ENCODE data around the gene PRDX3. TPM values are rescaled to one million over a fixed set of nuclear protein-coding genes. Genes with fewer than 3 reads are reported as not detected.

PRDX3 gene
- polyA plus RNA-seq, 1 donor (not counting 4 experiments of a cell fraction or from before 2014, with no cell fraction given), result 304 TPM

DNA sequence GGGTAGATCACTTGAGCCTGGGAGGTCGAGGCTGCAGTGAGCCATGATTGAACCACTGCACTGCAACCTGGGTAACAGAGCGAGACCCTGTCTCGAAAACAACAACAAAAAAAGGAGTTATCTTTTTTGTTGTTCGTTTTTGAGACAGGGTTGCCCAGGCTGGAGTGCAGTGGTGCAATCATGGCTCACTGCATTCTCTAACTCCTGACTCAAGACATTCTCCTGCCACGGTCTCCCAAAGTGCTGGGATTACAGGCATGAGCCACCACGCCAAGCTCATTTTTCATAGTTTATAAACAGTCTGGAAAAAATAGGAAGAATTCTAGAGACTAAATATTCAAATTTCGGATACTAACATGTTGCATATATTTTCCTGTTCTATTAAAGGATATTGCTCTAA lies 42.5 kb downstream of the PRDX3 start:
- no peak overlapping the region for H3K9ac ChIP-seq (ENCODE audit: control insufficient read depth, extremely low read depth, insufficient read depth, low read length)
- H3K4me1 ChIP-seq (ENCODE audit: control insufficient read depth, extremely low read depth, insufficient read depth, low read length), result no peaks in the 10 kb centered on the region
- DNase-seq (ENCODE audit: low read depth, low spot score) (no peak), FAIRE-seq (no peak)
- no peaks in the 10 kb centered on the region for H3K9me1 ChIP-seq (ENCODE audit: control insufficient read depth, extremely low read depth, insufficient read depth, low read length)
- H3K79me2 ChIP-seq (ENCODE audit: control insufficient read depth, insufficient read depth, low read length), result no peaks in the 10 kb centered on the region
- no peak overlapping the region for H3K4me2 ChIP-seq (ENCODE audit: control insufficient read depth, extremely low read depth, insufficient read depth, low read depth, low read length)
- dilution Hi-C loops (cut with MboI; ENCODE audit: extremely low pct_ligation_motif_present, low sequenced_read_pairs), result no loop called here
- H3K4me3 ChIP-seq (ENCODE audit: control insufficient read depth in 2 of 3, extremely low read depth in 1 of 3, insufficient read depth in 2 of 3, low read depth in 1 of 3, low read length in 3 of 3), result no peak overlapping the region
- no peaks in the 10 kb centered on the region for H3K27me3 ChIP-seq (ENCODE audit: control insufficient read depth, extremely low read depth, insufficient read depth, low read length)
- TF ChIP-seq EZH2 (IDR thresholded peaks at IDR 0.05; ENCODE audit: low read length) (no peak), CTCF (optimal IDR thresholded peaks at IDR 0.05 in 1 of 3, IDR thresholded peaks at IDR 0.05 in 1 of 3, conservative IDR thresholded peaks at IDR 0.05 in 1 of 3; ENCODE audit: extremely low read depth in 1 of 3, insufficient read depth in 2 of 3, low read length in 3 of 3) (no peak)
- H4K20me1 ChIP-seq (ENCODE audit: control insufficient read depth, extremely low read depth, insufficient read depth, low read length), result no peaks in the 10 kb centered on the region
- peaks cover 18 to 22% of the 10 kb centered on the region in 2 experiments for H3K36me3 ChIP-seq (ENCODE audit: control insufficient read depth in 2 of 2, extremely low read depth in 1 of 2, insufficient read depth in 2 of 2, low read length in 2 of 2)
- no peaks in the 10 kb centered on the region for H3K9me3 ChIP-seq (ENCODE audit: control insufficient read depth, low read depth, low read length)
- no peak overlapping the region for H2AFZ ChIP-seq (ENCODE audit: control insufficient read depth, low read length)
- H3K27ac ChIP-seq (ENCODE audit: control insufficient read depth, insufficient read depth, low read length), result no peak overlapping the region

DNA sequence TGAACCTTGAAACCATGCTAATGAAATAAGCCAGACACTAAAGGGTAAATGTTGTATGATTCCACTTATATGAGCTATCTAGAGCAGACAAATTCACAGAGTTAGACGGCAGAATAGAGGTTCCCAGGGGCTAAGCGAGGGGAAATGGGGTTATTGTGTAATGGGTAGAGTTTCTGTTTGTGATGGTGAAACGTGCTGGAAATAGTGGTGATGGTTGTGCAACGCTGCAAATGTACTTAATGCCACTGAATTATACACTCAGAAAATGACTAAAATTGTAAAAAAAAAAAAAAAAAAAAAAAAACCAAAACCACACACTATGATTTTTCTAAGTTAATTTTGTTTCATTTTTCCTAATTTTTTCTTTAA lies 43.1 kb downstream of the PRDX3 start:
- Histone ChIP-seq H2AFZ (ENCODE audit: control insufficient read depth, low read length) (no peak overlapping the region), H3K4me3 (ENCODE audit: control insufficient read depth in 2 of 3, extremely low read depth in 1 of 3, insufficient read depth in 2 of 3, low read depth in 1 of 3, low read length in 3 of 3) (no peak overlapping the region), H4K20me1 (ENCODE audit: control insufficient read depth, extremely low read depth, insufficient read depth, low read length) (no peaks in the 10 kb centered on the region), H3K79me2 (ENCODE audit: control insufficient read depth, insufficient read depth, low read length) (no peaks in the 10 kb centered on the region), H3K36me3 (ENCODE audit: control insufficient read depth in 2 of 2, extremely low read depth in 1 of 2, insufficient read depth in 2 of 2, low read length in 2 of 2) (peaks cover 18 to 23% of the 10 kb centered on the region in 2 experiments), H3K4me1 (ENCODE audit: control insufficient read depth, extremely low read depth, insufficient read depth, low read length) (no peaks in the 10 kb centered on the region), H3K27me3 (ENCODE audit: control insufficient read depth, extremely low read depth, insufficient read depth, low read length) (no peaks in the 10 kb centered on the region), H3K9me1 (ENCODE audit: control insufficient read depth, extremely low read depth, insufficient read depth, low read length) (no peaks in the 10 kb centered on the region), H3K9ac (ENCODE audit: control insufficient read depth, extremely low read depth, insufficient read depth, low read length) (no peak overlapping the region), H3K9me3 (ENCODE audit: control insufficient read depth, low read depth, low read length) (no peaks in the 10 kb centered on the region), H3K27ac (ENCODE audit: control insufficient read depth, insufficient read depth, low read length) (no peak overlapping the region), H3K4me2 (ENCODE audit: control insufficient read depth, extremely low read depth, insufficient read depth, low read depth, low read length) (no peak overlapping the region)
- no peak for DNase-seq (ENCODE audit: low read depth, low spot score)
- no peak for TF ChIP-seq CTCF (optimal IDR thresholded peaks at IDR 0.05 in 1 of 3, IDR thresholded peaks at IDR 0.05 in 1 of 3, conservative IDR thresholded peaks at IDR 0.05 in 1 of 3; ENCODE audit: extremely low read depth in 1 of 3, insufficient read depth in 2 of 3, low read length in 3 of 3)
- TF ChIP-seq EZH2 (IDR thresholded peaks at IDR 0.05; ENCODE audit: low read length), result no peak
- dilution Hi-C loops (cut with MboI; ENCODE audit: extremely low pct_ligation_motif_present, low sequenced_read_pairs), result no loop called here
- FAIRE-seq, result no peak
